Mesenchymal stem cell (in vitro differentiated cells and primary cell): ENCODE measurements around the gene GTF3C5.

Experiments
- DNase-seq: peaks from one replicate; pipeline ENCODE4 v3.0.0-alpha.2; 2013
- H2AFZ ChIP-seq: one replicate; pipeline ENCODE4 v1.6.1; 2013; ENCODE audit warnings: low read depth, mild to moderate bottlenecking, control low read depth, inconsistent platforms, low read length, moderate library complexity
- H2AK5ac ChIP-seq: 2 replicates; pipeline ENCODE4 v1.6.1; 2013; ENCODE audit warnings: low read length, moderate library complexity, mild to moderate bottlenecking, inconsistent platforms; ENCODE audit not compliant: severe bottlenecking
- H2BK120ac ChIP-seq: one replicate; pipeline ENCODE4 v1.6.1; 2013; ENCODE audit warnings: low read depth, mild to moderate bottlenecking, inconsistent platforms, low read length, moderate library complexity
- H2BK12ac ChIP-seq, 2 experiments: one replicate each; pipeline ENCODE4 v1.6.1; 2013; ENCODE audit warnings: inconsistent platforms in 2 of 2, low read length in 2 of 2, mild to moderate bottlenecking in 2 of 2, moderate library complexity in 2 of 2, control low read depth in 1 of 2
- H2BK15ac ChIP-seq: one replicate; pipeline ENCODE4 v1.6.1; 2013; ENCODE audit warnings: mild to moderate bottlenecking, low read depth, inconsistent platforms; ENCODE audit not compliant: poor library complexity, severe bottlenecking
- H2BK5ac ChIP-seq: 2 replicates; pipeline ENCODE4 v1.6.1; 2013; ENCODE audit warnings: low read depth, mild to moderate bottlenecking, low read length, control low read depth, inconsistent platforms; ENCODE audit not compliant: poor library complexity, severe bottlenecking
- H3K14ac ChIP-seq, 2 experiments: one replicate each; pipeline ENCODE4 v1.6.1; 2013; ENCODE audit warnings: inconsistent platforms in 2 of 2, low read length in 2 of 2, control low read depth in 1 of 2, mild to moderate bottlenecking in 1 of 2, moderate library complexity in 1 of 2
- H3K18ac ChIP-seq, 2 experiments: one replicate each; pipeline ENCODE4 v1.6.1; 2013; ENCODE audit warnings: inconsistent platforms in 2 of 2, low read length in 2 of 2, control low read depth in 1 of 2, low read depth in 1 of 2, mild to moderate bottlenecking in 1 of 2
- H3K23ac ChIP-seq, 2 experiments: one replicate each; pipeline ENCODE4 v1.6.1; 2013; ENCODE audit warnings: inconsistent platforms in 2 of 2, low read length in 2 of 2, mild to moderate bottlenecking in 2 of 2, moderate library complexity in 2 of 2, control low read depth in 1 of 2
- H3K27ac ChIP-seq: 2 replicates; pipeline ENCODE4 v1.5.1; 2013; ENCODE audit warnings: mild to moderate bottlenecking, moderate library complexity, low read length, control low read depth, inconsistent platforms; ENCODE audit not compliant: poor library complexity, severe bottlenecking
- H3K27me3 ChIP-seq, 2 experiments: 2 replicates each; pipeline versions ENCODE4 v1.6.1 to v1.7.0; 2013; ENCODE audit warnings: low read length in 2 of 2, mild to moderate bottlenecking in 2 of 2, moderate library complexity in 2 of 2, control low read depth in 1 of 2, inconsistent platforms in 1 of 2; ENCODE audit not compliant: control insufficient read depth in 1 of 2, insufficient read depth in 1 of 2
- H3K36me3 ChIP-seq, 2 experiments: 2 replicates each; pipeline versions ENCODE4 v1.6.1 to v1.7.0; 2013; ENCODE audit warnings: low read length in 2 of 2, control low read depth in 1 of 2, inconsistent platforms in 1 of 2, low read depth in 1 of 2, mild to moderate bottlenecking in 1 of 2; ENCODE audit not compliant: insufficient read depth in 2 of 2, control insufficient read depth in 1 of 2
- H3K4ac ChIP-seq, 2 experiments: one replicate each; pipeline ENCODE4 v1.6.1; 2013; ENCODE audit warnings: inconsistent platforms in 2 of 2, low read length in 2 of 2, mild to moderate bottlenecking in 2 of 2, moderate library complexity in 2 of 2, control low read depth in 1 of 2, low read depth in 1 of 2
- H3K4me1 ChIP-seq: 2 replicates; pipeline ENCODE4 v1.6.1; 2013; ENCODE audit warnings: low read depth, low read length, control low read depth; ENCODE audit not compliant: control insufficient read depth, insufficient read depth
- H3K4me2 ChIP-seq: 2 replicates; pipeline ENCODE4 v1.6.1; 2013; ENCODE audit warnings: low read length, mild to moderate bottlenecking, inconsistent platforms; ENCODE audit not compliant: poor library complexity, severe bottlenecking
- H3K4me3 ChIP-seq, 2 experiments: 2 replicates each; pipeline versions ENCODE4 v1.5.1 to v1.7.0; 2013; ENCODE audit warnings: low read length in 2 of 2, mild to moderate bottlenecking in 2 of 2, control low read depth in 1 of 2, low read depth in 1 of 2; ENCODE audit not compliant: insufficient read depth in 1 of 2
- H3K79me1 ChIP-seq: replicated peaks from 2 replicates; pipeline ENCODE4 v1.6.1; 2013; ENCODE audit warnings: mild to moderate bottlenecking, control low read depth, low read length, inconsistent platforms; ENCODE audit not compliant: poor library complexity, severe bottlenecking
- H3K9ac ChIP-seq: 2 replicates; pipeline ENCODE4 v1.7.0; 2013; ENCODE audit warnings: mild to moderate bottlenecking, low read length, moderate library complexity
- H3K9me3 ChIP-seq: 2 replicates; pipeline ENCODE4 v1.7.0; 2013; ENCODE audit warnings: mild to moderate bottlenecking, low read length; ENCODE audit not compliant: control insufficient read depth
- H4K8ac ChIP-seq: one replicate; pipeline ENCODE4 v1.6.1; 2013; ENCODE audit warnings: inconsistent platforms, mild to moderate bottlenecking, low read length, moderate library complexity
- H4K91ac ChIP-seq: one replicate; pipeline ENCODE4 v1.6.1; 2013; ENCODE audit warnings: mild to moderate bottlenecking, low read length, inconsistent platforms
- WGBS: methylation state at CpG from one replicate; pipeline ENCODE4 v1.1.7; 2013; ENCODE audit warnings: mixed read lengths; 5-methylcytosine and 5-hydroxymethylcytosine counted together

GTF3C5 gene

DNA sequence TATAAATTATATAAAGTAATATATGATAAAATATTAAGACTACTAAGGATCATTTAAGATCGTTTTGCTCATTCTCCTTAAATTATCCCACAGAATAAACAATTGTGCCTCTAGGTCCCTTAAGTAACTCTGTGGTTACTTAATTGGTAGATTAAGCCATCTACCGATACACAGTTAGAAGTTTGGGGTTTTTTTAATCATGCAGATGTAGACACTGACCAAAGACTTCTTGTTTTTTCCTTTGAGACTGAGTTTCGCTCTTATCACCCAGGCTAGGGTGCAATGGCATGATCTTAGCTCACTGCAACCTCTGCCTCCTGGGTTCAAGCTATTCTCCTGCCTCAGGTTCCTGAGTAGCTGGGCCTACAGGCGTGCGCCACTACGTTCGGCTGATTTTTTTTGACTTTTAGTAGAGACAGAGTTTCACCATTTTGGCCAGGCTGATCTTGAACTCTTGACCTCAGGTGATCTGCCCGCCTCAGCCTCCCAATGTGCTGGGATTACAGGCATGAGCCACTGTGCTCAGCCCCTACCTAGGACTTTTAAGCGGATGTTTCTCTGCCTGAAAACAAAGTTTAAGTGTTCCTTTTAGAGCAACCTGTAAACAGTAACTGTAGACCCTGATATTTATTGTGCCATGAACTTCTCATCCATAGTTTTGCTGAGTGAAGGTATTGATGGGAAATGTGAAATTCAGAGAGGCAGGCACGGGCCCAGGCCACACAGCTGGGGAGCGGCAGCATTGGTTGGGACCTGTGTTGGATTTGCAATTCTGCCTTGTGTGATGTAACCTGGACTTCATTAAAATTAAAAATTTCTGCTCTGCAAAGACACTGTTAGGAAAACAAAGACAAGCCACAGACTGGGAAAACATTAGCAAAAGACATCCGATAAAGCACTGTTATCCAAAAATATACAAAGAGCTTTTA, 42.6 kb downstream of the GTF3C5 start:
- H3K27ac ChIP-seq, result no peak overlapping the region
- H2AK5ac ChIP-seq, result no peak overlapping the region
- 95% methylated on average over 11 of the region's 12 CpGs for WGBS
- H2BK12ac ChIP-seq, result no peak overlapping the region
- no peak overlapping the region for H2BK15ac ChIP-seq
- no peak overlapping the region for H4K8ac ChIP-seq
- H3K23ac ChIP-seq, result no peak overlapping the region
- no peak overlapping the region for H3K4me2 ChIP-seq
- peaks cover 0 to 3% of the 10 kb centered on the region in 2 experiments for H3K36me3 ChIP-seq
- H3K4ac ChIP-seq, result no peak overlapping the region
- peaks cover 0 to 7% of the 10 kb centered on the region in 2 experiments for H3K27me3 ChIP-seq
- no peak overlapping the region for H3K18ac ChIP-seq
- H3K4me3 ChIP-seq, result no peak overlapping the region
- H3K79me1 ChIP-seq, result no peaks in the 10 kb centered on the region
- no peaks in the 10 kb centered on the region for H3K9me3 ChIP-seq
- H3K9ac ChIP-seq, result no peak overlapping the region
- no peak overlapping the region for H2BK5ac ChIP-seq
- H4K91ac ChIP-seq, result no peak overlapping the region
- no peak overlapping the region for H2AFZ ChIP-seq
- no peak for DNase-seq
- no peak overlapping the region for H3K14ac ChIP-seq
- H2BK120ac ChIP-seq, result no peak overlapping the region
- peaks cover 6% of the 10 kb centered on the region for H3K4me1 ChIP-seq

DNA sequence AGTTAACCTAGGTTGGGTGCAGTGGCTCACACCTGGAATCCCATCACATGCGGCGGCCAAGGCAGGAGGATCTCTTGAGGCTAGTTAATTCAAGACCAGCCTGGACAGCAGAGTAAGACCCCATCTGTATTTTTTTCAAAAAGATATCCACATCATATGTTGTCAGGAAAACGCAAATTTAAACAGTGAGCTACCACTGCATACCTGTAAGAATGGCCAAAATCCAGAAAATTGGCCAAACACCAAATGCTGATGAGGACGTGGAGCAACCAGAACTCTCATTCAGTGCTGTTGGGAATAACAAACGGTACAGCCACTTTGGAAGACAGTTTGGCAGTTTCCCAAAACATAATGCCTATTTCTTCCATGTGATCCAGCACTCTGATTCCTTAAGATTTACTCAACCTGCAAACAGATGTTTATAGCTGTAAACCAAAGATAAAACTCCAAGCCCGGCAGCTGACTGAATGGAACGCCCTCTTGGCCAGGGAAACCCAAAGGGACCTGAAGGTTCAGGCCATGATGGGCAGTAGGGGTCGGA, 43.4 kb downstream of the GTF3C5 start:
- peak; percentile 52 for DNase-seq
- Histone ChIP-seq H3K4me3 (no peak overlapping the region), H3K4me1 (peaks cover 6% of the 10 kb centered on the region), H3K4me2 (no peak overlapping the region), H3K18ac (peak overlapping the region in 1 of 2 experiments; percentile 30), H3K27me3 (peaks cover 0 to 11% of the 10 kb centered on the region in 2 experiments), H4K91ac (no peak overlapping the region), H3K79me1 (no peaks in the 10 kb centered on the region), H3K9ac (no peak overlapping the region), H2BK15ac (no peak overlapping the region), H3K14ac (no peak overlapping the region), H2BK12ac (no peak overlapping the region), H2BK5ac (no peak overlapping the region), H3K23ac (no peak overlapping the region), H2AK5ac (peak overlapping the region; percentile 16), H3K36me3 (peaks cover 0 to 3% of the 10 kb centered on the region in 2 experiments), H3K4ac (no peak overlapping the region), H2AFZ (no peak overlapping the region), H4K8ac (no peak overlapping the region), H3K27ac (no peak overlapping the region), H2BK120ac (no peak overlapping the region), H3K9me3 (no peaks in the 10 kb centered on the region)
- WGBS, result 69% methylated on average over 8 of the region's 8 CpGs

DNA sequence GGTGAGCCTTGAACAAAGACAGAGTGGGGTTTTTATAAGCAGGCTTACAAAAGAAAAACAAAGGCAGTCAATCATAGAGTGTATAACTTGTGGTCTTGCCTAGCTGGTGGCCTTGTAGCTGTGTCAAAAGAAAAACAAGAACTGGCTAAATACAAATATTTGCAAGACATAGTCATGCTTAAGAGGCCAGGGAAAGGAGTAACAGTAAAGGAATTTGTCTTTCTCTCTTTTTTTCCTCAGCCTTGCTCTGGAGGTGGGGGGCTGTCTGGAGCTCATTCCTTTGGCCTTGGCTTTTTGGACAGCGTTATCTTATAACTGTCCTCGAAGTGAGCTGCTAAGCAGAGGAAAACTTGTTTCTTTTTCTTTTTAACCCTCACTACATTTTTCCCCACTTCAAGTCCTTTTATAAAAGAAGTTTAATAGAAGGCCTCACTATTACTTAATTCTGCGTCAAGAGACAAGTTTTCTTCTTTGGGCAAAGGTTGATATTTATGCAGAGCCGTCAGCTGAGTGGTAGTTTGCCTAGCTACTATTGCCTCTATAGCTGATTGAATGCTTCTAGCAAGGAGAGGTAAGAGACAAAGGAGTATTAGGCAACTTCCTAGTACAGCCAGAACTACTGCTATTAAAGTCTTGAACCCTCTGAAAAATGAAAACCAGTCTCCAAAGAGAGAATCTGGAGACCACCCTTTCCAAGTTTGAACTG, 45.3 kb downstream of the GTF3C5 start:
- Histone ChIP-seq H3K4me2 (no peak overlapping the region), H3K4me3 (peak overlapping the region in 1 of 2 experiments; percentile 22), H3K4ac (no peak overlapping the region), H3K27me3 (peaks cover 0 to 28% of the 10 kb centered on the region in 2 experiments), H3K36me3 (peaks cover 0 to 3% of the 10 kb centered on the region in 2 experiments), H2BK15ac (no peak overlapping the region), H3K23ac (no peak overlapping the region), H3K14ac (no peak overlapping the region), H2BK120ac (no peak overlapping the region), H3K79me1 (no peaks in the 10 kb centered on the region), H3K9ac (peak overlapping the region; percentile 30), H2AK5ac (peak overlapping the region; percentile 87), H3K18ac (peak overlapping the region in 1 of 2 experiments; percentile 59), H2BK5ac (no peak overlapping the region), H3K4me1 (peaks cover 6% of the 10 kb centered on the region), H4K91ac (no peak overlapping the region), H2BK12ac (peak overlapping the region in 1 of 2 experiments; percentile 71), H4K8ac (no peak overlapping the region), H2AFZ (no peak overlapping the region), H3K9me3 (no peaks in the 10 kb centered on the region), H3K27ac (peak overlapping the region; percentile 83)
- 52% methylated on average over 4 of the region's 4 CpGs for WGBS
- peak; percentile 81 for DNase-seq

DNA sequence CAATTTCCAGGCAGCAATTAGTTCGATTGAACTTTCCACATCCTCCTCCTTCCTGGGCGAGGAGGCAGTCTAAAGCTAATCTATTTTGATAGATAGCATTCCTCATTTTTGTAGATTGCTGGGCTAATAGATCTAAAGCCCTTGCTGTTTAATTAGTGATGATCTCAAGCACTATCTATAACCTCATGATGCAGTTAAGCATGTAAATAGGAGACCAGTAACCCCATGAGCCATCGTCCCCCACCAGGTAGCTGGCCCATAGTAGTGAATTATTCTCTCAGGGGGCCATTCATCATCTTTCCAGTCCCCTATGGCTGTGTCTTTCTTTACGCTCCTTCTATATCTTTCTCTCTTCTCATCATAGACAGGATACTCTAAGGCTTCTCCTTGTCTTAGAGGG, 45.9 kb downstream of the GTF3C5 start:
- H3K79me1 ChIP-seq, result no peaks in the 10 kb centered on the region
- peak overlapping the region; percentile 76 for H2AK5ac ChIP-seq
- no peak overlapping the region for H3K14ac ChIP-seq
- no peak overlapping the region for H4K91ac ChIP-seq
- peaks cover 0 to 29% of the 10 kb centered on the region in 2 experiments for H3K27me3 ChIP-seq
- no peak overlapping the region for H4K8ac ChIP-seq
- H3K23ac ChIP-seq, result no peak overlapping the region
- no peak overlapping the region for H2BK120ac ChIP-seq
- no peak overlapping the region for H3K9ac ChIP-seq
- H3K36me3 ChIP-seq, result peaks cover 0 to under 1% of the 10 kb centered on the region in 2 experiments
- no peak overlapping the region for H3K4me2 ChIP-seq
- H2AFZ ChIP-seq, result no peak overlapping the region
- 100% methylated on average over 1 of the region's 4 CpGs for WGBS
- H2BK15ac ChIP-seq, result no peak overlapping the region
- no peak for DNase-seq
- peak overlapping the region in 1 of 2 experiments; percentile 19 for H3K18ac ChIP-seq
- H3K4me1 ChIP-seq, result peaks cover 6% of the 10 kb centered on the region
- no peak overlapping the region for H2BK12ac ChIP-seq
- no peak overlapping the region for H2BK5ac ChIP-seq
- H3K9me3 ChIP-seq, result no peaks in the 10 kb centered on the region
- H3K4ac ChIP-seq, result no peak overlapping the region
- peak overlapping the region; percentile 76 for H3K27ac ChIP-seq
- no peak overlapping the region for H3K4me3 ChIP-seq
